Fibroblast of skin of back (primary cell): Measurements from ENCODE around the gene USP10.

Experiments used
- DNase-seq: peaks from one replicate; pipeline ENCODE4 v3.0.0-alpha.2; 2013

Gene USP10

GRCh38 chr16:84810518-84811273, 110.9 kb downstream of the USP10 start:
- peak; percentile 49 for DNase-seq

GRCh38 chr16:84811529-84811928, 111.7 kb downstream of the USP10 start:
- DNase-seq = no peak

- DNase-seq = peak; percentile 44
Measured at GRCh38 chr16:84813141-84813934, 113.5 kb downstream of the USP10 start.

- DNase-seq = no peak
Measured at GRCh38 chr16:84815462-84815861, 115.7 kb downstream of the USP10 start.

- no peak for DNase-seq
Measured at GRCh38 chr16:84816023-84816422, 116.2 kb downstream of the USP10 start.

- no peak for DNase-seq
Measured at GRCh38 chr16:84816485-84816884, 116.7 kb downstream of the USP10 start.

GRCh38 chr16:84817206-84817605, 117.4 kb downstream of the USP10 start:
- DNase-seq = no peak

- DNase-seq = no peak
Measured at GRCh38 chr16:84817613-84818012, 117.8 kb downstream of the USP10 start.

GRCh38 chr16:84818133-84818532, 118.3 kb downstream of the USP10 start:
- DNase-seq = no peak

GRCh38 chr16:84818989-84819643, 119.3 kb downstream of the USP10 start:
- no peak for DNase-seq

GRCh38 chr16:84819644-84820304, 120.0 kb downstream of the USP10 start, which contains the start of gene CRISPLD2:
Gene CRISPLD2, plus strand, starts transcription at chr16:84819985. Its CDS starts 18,511 bp downstream, at chr16:84838496.
- peak; percentile 89 for DNase-seq

- peak; percentile 46 for DNase-seq
Measured at GRCh38 chr16:84820305-84820684, 120.5 kb downstream of the USP10 start.

- DNase-seq = no peak
Measured at GRCh38 chr16:84820771-84821170, 121.0 kb downstream of the USP10 start.

- no peak for DNase-seq
Measured at GRCh38 chr16:84821179-84821578, 121.4 kb downstream of the USP10 start.

GRCh38 chr16:84821728-84822689, 122.2 kb downstream of the USP10 start:
- no peak for DNase-seq

- no peak for DNase-seq
Measured at GRCh38 chr16:84822990-84823389, 123.2 kb downstream of the USP10 start.

- DNase-seq = no peak
Measured at GRCh38 chr16:84823484-84823883, 123.7 kb downstream of the USP10 start.

GRCh38 chr16:84823926-84824325, 124.1 kb downstream of the USP10 start:
- no peak for DNase-seq

- no peak for DNase-seq
Measured at GRCh38 chr16:84825896-84826557, 126.2 kb downstream of the USP10 start.

- DNase-seq = no peak
Measured at GRCh38 chr16:84826558-84826941, 126.8 kb downstream of the USP10 start.

- DNase-seq = no peak
Measured at GRCh38 chr16:84827131-84827574, 127.4 kb downstream of the USP10 start.
